HepG2 (cell line): ENCODE data around the gene DHX16. TPM values are rescaled to one million over a fixed set of nuclear protein-coding genes. Genes with fewer than 3 reads are reported as not detected.

Experiments
- ATAC-seq: fragments of 200-7000 bp; cut with Tn5 transposase; 3 replicates; pipeline ENCODE4 v1.9.1; 2020; ENCODE audit warnings: mild to moderate bottlenecking, moderate library complexity
- BruUV-seq: library from RNA; stranded (reverse); fragments of 400-500 nt; replicated peaks from 2 replicates; lab custom pipeline; 2021; lab: Mats Ljungman, UMichigan
- CTCF ChIA-PET: fragments of 300-600 bp; formaldehyde crosslinking; extraction: SDS; loops from one replicate; lab custom pipeline; 2021; ENCODE audit warnings: low total read pairs, inconsistent platforms, low intra/inter-chr PET ratio; lab: Yijun Ruan, JAX
- POLR2A ChIA-PET: fragments of 350-600 bp; sonication (Branson Sonifier 250); formaldehyde crosslinking; loops from one replicate; lab custom pipeline; 2020; ENCODE audit warnings: antibody characterized with exemption, inconsistent platforms; lab: Yijun Ruan, JAX
- DNase-seq: peaks from one replicate; pipeline ENCODE4 v3.0.0-alpha.2; 2015; ENCODE audit warnings: low spot score
- FAIRE-seq: peaks from 3 replicates; lab custom pipeline; 2011; peaks lifted over from hg19 to GRCh38; lab: Jason Lieb, UNC
- H2AFZ ChIP-seq: one replicate; pipeline ENCODE4 v1.6.1; 2011; ENCODE audit warnings: low read length, inconsistent platforms
- H3K27ac ChIP-seq: fragments of 300-600 bp; 3 replicates; pipeline ENCODE4 v1.8.0; 2011; ENCODE audit warnings: mixed run types, mild to moderate bottlenecking, mixed read lengths, low read length, inconsistent platforms; ENCODE audit not compliant: insufficient read depth; ENCODE audit errors: extremely low read length
- H3K27me3 ChIP-seq, 2 experiments: fragments of 200-600 bp in 1 of 2; 2 replicates in 1 of 2; 3 replicates in 1 of 2; pipeline versions ENCODE4 v1.6.0 to v1.8.0; 2011; ENCODE audit warnings: low read length in 2 of 2, mild to moderate bottlenecking in 2 of 2, moderate library complexity in 2 of 2, inconsistent platforms in 1 of 2; ENCODE audit not compliant: insufficient read depth in 2 of 2, control insufficient read depth in 1 of 2
- H3K36me3 ChIP-seq, 2 experiments: fragments of 200-600 bp in 1 of 2; replicated peaks in 1 of 2; 2 replicates in 1 of 2; 3 replicates in 1 of 2; pipeline versions ENCODE4 v1.5.1 to v1.8.0; 2011; ENCODE audit warnings: low read length in 2 of 2, inconsistent platforms in 1 of 2; ENCODE audit not compliant: insufficient read depth in 2 of 2, control insufficient read depth in 1 of 2
- H3K4me1 ChIP-seq: 2 replicates; pipeline ENCODE4 v1.5.1; 2012; ENCODE audit warnings: low read length, inconsistent platforms; ENCODE audit not compliant: insufficient read depth
- H3K4me2 ChIP-seq: 2 replicates; pipeline ENCODE4 v1.6.0; 2011; ENCODE audit warnings: low read depth, low read length, inconsistent platforms
- H3K4me3 ChIP-seq, 3 experiments: fragments of 200-600 bp in 1 of 3; sonication (generic), shearing (Covaris generic) in 1 of 3; replicated peaks in 1 of 3; 2 replicates each; pipeline ENCODE4 v1.5.1; 2011 to 2016; ENCODE audit warnings: low read length in 3 of 3, inconsistent platforms in 2 of 3, low read depth in 2 of 3, mild to moderate bottlenecking in 2 of 3, control low read depth in 1 of 3, mixed read lengths in 1 of 3; ENCODE audit not compliant: insufficient read depth in 1 of 3
- H3K79me2 ChIP-seq: one replicate; pipeline ENCODE4 v1.6.1; 2011; ENCODE audit warnings: low read length, inconsistent platforms; ENCODE audit not compliant: insufficient read depth
- H3K9ac ChIP-seq: 2 replicates; pipeline ENCODE4 v1.6.0; 2011; ENCODE audit warnings: mild to moderate bottlenecking, low read depth, low read length, inconsistent platforms; ENCODE audit not compliant: insufficient read depth
- H3K9me3 ChIP-seq: 2 replicates; pipeline ENCODE4 v1.5.1; 2012; ENCODE audit warnings: mild to moderate bottlenecking, low read length
- H4K20me1 ChIP-seq: 2 replicates; pipeline ENCODE4 v1.6.0; 2011; ENCODE audit warnings: inconsistent platforms, mild to moderate bottlenecking, low read length, moderate library complexity; ENCODE audit not compliant: insufficient read depth
- AKNA ChIP-seq: sonication (generic); formaldehyde crosslinking; IDR thresholded peaks from 2 replicates; pipeline ENCODE4 v1.4.0; 2020; ENCODE audit warnings: missing genetic modification reagents, borderline replicate concordance
- ATAD3A ChIP-seq: sonication (generic); formaldehyde crosslinking; IDR thresholded peaks from 2 replicates; pipeline ENCODE4 v1.4.0; 2020; ENCODE audit warnings: missing genetic modification reagents
- CENPBD1 ChIP-seq: sonication (generic); formaldehyde crosslinking; IDR thresholded peaks from 2 replicates; pipeline ENCODE4 v1.8.0; 2022; ENCODE audit warnings: missing genetic modification reagents, low read depth, mild to moderate bottlenecking, borderline replicate concordance
- CSRNP1 ChIP-seq: sonication (generic); formaldehyde crosslinking; IDR thresholded peaks from 2 replicates; pipeline ENCODE4 v1.8.1; 2023; ENCODE audit warnings: mild to moderate bottlenecking, missing genetic modification reagents
- MED13 ChIP-seq: sonication (generic); formaldehyde crosslinking; IDR thresholded peaks from 2 replicates; pipeline ENCODE4 v1.5.0; 2020; ENCODE audit warnings: missing genetic modification reagents
- NAIF1 ChIP-seq: sonication (generic); formaldehyde crosslinking; IDR thresholded peaks from 2 replicates; pipeline ENCODE4 v1.5.0; 2020; ENCODE audit warnings: mild to moderate bottlenecking, missing genetic modification reagents, borderline replicate concordance
- PCBP2 ChIP-seq: fragments of 200-400 bp; formaldehyde crosslinking; optimal IDR thresholded peaks from 2 replicates; pipeline ENCODE3; 2018; ENCODE audit warnings: low read length, low read depth; ENCODE audit not compliant: poor library complexity, severe bottlenecking
- SMAD9 ChIP-seq: sonication (generic); formaldehyde crosslinking; IDR thresholded peaks from 2 replicates; pipeline ENCODE4 v1.5.1; 2020; ENCODE audit warnings: mild to moderate bottlenecking, missing genetic modification reagents
- TERF1 ChIP-seq: sonication (generic); formaldehyde crosslinking; IDR thresholded peaks from 2 replicates; pipeline ENCODE4 v1.8.0; 2022; ENCODE audit warnings: mild to moderate bottlenecking, missing genetic modification reagents, moderate library complexity
- ZMYM2 ChIP-seq: sonication (generic); formaldehyde crosslinking; IDR thresholded peaks from 2 replicates; pipeline ENCODE4 v1.8.0; 2022; ENCODE audit warnings: mild to moderate bottlenecking, missing genetic modification reagents
- ZNF549 ChIP-seq: sonication (generic); formaldehyde crosslinking; IDR thresholded peaks from 2 replicates; pipeline ENCODE4 v1.5.0; 2020; ENCODE audit warnings: missing genetic modification reagents
- ZNF746 ChIP-seq: sonication (generic); formaldehyde crosslinking; IDR thresholded peaks from 2 replicates; pipeline ENCODE4 v1.8.0; 2022; ENCODE audit warnings: mild to moderate bottlenecking, missing genetic modification reagents
- ZNF75D ChIP-seq: sonication (generic); formaldehyde crosslinking; IDR thresholded peaks from 2 replicates; pipeline ENCODE4 v1.8.1; 2023; ENCODE audit warnings: missing genetic modification reagents, mild to moderate bottlenecking, borderline replicate concordance
- WGBS: methylation state at CpG from one replicate; pipeline ENCODE4 v1.1.6; 2017; ENCODE audit warnings: low lambda C conversion rate; 5-methylcytosine and 5-hydroxymethylcytosine counted together
- in situ Hi-C: cut with HindIII; loops from 2 replicates; pipeline ENCODE4 v1.10.0; 2017; ENCODE audit warnings: low pct_unique_long_range_greater_than_20kb; ENCODE audit not compliant: extremely low pct_ligation_motif_present
- intact Hi-C: fragments of 100-400 bp; cut with micrococcal nuclease; formaldehyde crosslinking; loops from one replicate; pipeline ENCODE4 v1.10.0; 2022; ENCODE audit not compliant: unreplicated experiment
- polyA plus RNA-seq, 8 experiments: library from polyadenylated mRNA; depleted of rRNA in 3 of 8; stranded (reverse) in 7 of 8; unstranded in 1 of 8; fragments of >200 nt; fragmentation: Illumina TruSeq in 4 of 8; extraction: Trizol in 4 of 8; gene quantifications; 2 replicates each; pipeline versions ENCODE4 v1.2.1 to v1.2.3, GENCODE V29; 2011 to 2016; ENCODE audit warnings: low read depth in 4 of 8, missing spikeins in 1 of 8, mixed read lengths in 1 of 8; ENCODE audit not compliant: insufficient read depth in 1 of 8
- total RNA-seq, 5 experiments: library from RNA; depleted of rRNA; stranded (reverse); fragments of >200 nt; fragmentation: Illumina TruSeq; extraction: Trizol; gene quantifications; 2 replicates each; pipeline ENCODE4 v1.2.3, GENCODE V29; 2016; ENCODE audit warnings: low read depth in 1 of 5

Gene DHX16
- total and polyA plus RNA-seq, 2 of the 13 experiments (the other 11 are each of a cell fraction or from before 2014, with no cell fraction given), result 57.0 to 58.5 TPM

- peak; percentile 66 for FAIRE-seq
- TF ChIP-seq SMAD9 (CRISPR knock-in tag) (peak; percentile 97), ZNF549 (no peak), TERF1 (CRISPR knock-in tag) (no peak), NAIF1 (no peak), CENPBD1 (CRISPR knock-in tag) (0 out of 2 replicates have a peak, but pooled peaks have one; percentile 74), ZNF75D (CRISPR knock-in tag) (no peak), MED13 (CRISPR knock-in tag) (no peak; the same call in 1 of the 2 replicates), PCBP2 (no peak), ATAD3A (CRISPR knock-in tag) (no peak), AKNA (CRISPR knock-in tag) (no peak; the same call in 1 of the 2 replicates), CSRNP1 (peak; percentile 75; the same call in 1 of the 2 replicates), ZMYM2 (CRISPR knock-in tag) (peak; percentile 24; the same call in 1 of the 2 replicates), ZNF746 (CRISPR knock-in tag) (peak; percentile 50; the same call in 1 of the 2 replicates)
These were observed 46.1 kb downstream of the DHX16 start, which contains the start of gene ATAT1 for GRCh38 chr6:30626484-30627366. Gene ATAT1 (plus strand): TSS chr6:30626874.

More at GRCh38 chr6:30626484-30627366, 46.1 kb downstream of the DHX16 start, which contains the start of gene ATAT1:
- CTCF ChIA-PET, result interaction anchor here (0.8 to 3.1 kb wide), 2 partner anchors 46 to 96 kb away, joined by 3 to 21 read pairs; partner anchors contain the start of gene DHX16
- no peaks in the 10 kb centered on the region; a peak in 1 of 5 replicates for H3K27me3 ChIP-seq
- WGBS, result 11% methylated on average over 21 of the region's 36 CpGs
- peaks cover 9% of the 10 kb centered on the region for H3K79me2 ChIP-seq
- ATAC-seq (peak; percentile 98), DNase-seq (peak; percentile 88)
- no TSS peak for BruUV-seq
- in situ Hi-C loops (loop anchor here (5.0 kb wide), 1 partner anchor 46 kb away; the partner anchor contains the start of gene DHX16), intact Hi-C loops (loop anchor here (1.0 kb wide), 1 partner anchor 47 kb away; the partner anchor contains the start of gene DHX16)
- H3K9ac ChIP-seq, result peak within 1 kb of the TSS; percentile 86
- peak within 1 kb of the TSS; percentile 76 for H3K27ac ChIP-seq
- H3K9me3 ChIP-seq, result no peaks in the 10 kb centered on the region
- H4K20me1 ChIP-seq, result no peaks in the 10 kb centered on the region
- peak within 1 kb of the TSS; percentile 92 for H3K4me2 ChIP-seq
- H3K36me3 ChIP-seq, result peaks cover 24 to 56% of the 10 kb centered on the region in 2 experiments
- peaks cover 17% of the 10 kb centered on the region for H3K4me1 ChIP-seq
- peak within 1 kb of the TSS; percentile 69 to 92 (median 72) for H3K4me3 ChIP-seq
- POLR2A ChIA-PET, result interaction anchor here (0.8 to 2.4 kb wide), 10 partner anchors 9 to 113 kb away, joined by 3 to 36 read pairs (median 4); partner anchors contain the start of genes DHX16, MDC1, MRPS18B and PPP1R10
- no peak within 1 kb of the TSS for H2AFZ ChIP-seq
